Activated T-cell treated with anti-CD3 and anti-CD28 coated beads, Interleukin-2, amount 50 U/mL, for 1 hour (primary cell): Measurements from ENCODE around the gene ZMPSTE24.
"Not testable (repeated sequence)": the region's sequence is repeated elsewhere in the genome, so short reads cannot be mapped to it uniquely, and the experiment has no call there.

Experiments
- DNase-seq: peaks from one replicate; pipeline ENCODE4 v3.0.0-alpha.2; 2020

ZMPSTE24 gene

GRCh38 chr1:40332695-40333094 is 74.7 kb downstream of the ZMPSTE24 start:
- DNase-seq, result no peak

- no peak for DNase-seq
Observed at GRCh38 chr1:40337443-40337842, 79.4 kb downstream of the ZMPSTE24 start.

DNA sequence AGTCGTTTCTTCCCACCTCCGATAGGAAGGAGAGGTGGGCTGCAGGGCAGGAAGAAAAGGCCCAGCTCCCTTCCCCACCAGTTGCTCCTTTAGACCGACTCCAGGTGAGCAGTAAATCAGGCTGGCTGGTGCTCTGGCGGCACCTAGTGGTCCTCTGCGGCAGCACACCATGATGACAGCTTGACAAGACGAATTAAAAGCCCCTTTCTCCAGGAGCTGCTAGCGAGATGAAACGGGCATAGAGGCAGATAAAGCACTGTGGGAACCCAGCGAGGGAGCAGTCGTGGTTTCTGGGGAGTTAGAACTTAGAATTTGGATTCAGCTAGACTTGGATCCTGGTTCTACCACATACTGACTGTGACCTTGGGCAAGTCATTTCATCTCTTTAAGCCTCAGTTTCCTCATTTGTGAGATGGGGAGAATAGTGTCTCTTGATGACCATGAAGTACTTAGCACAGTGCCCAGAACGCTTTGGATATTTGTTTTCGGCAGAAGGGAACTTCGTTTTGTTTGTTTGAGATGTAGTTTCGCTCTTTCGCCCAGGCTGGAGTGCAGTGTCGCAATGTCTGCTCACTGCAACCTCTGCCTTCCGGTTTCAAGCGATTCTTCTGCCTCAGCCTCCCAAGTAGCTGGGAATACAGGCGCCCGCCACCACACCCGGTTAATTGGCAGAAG is 80.8 kb downstream of the ZMPSTE24 start:
- DNase-seq, result peak; percentile 96

- DNase-seq, result no peak
Observed at GRCh38 chr1:40339420-40340323, 81.6 kb downstream of the ZMPSTE24 start.

- no peak for DNase-seq
Observed at GRCh38 chr1:40341491-40342380, 83.7 kb downstream of the ZMPSTE24 start.

GRCh38 chr1:40342381-40342717 is 84.3 kb downstream of the ZMPSTE24 start:
- not testable (repeated sequence) for DNase-seq
